SK-N-SH treated with all-trans-retinoic acid at 6 μM for 48 hours (cell line): ENCODE measurements around the gene HOXA7.

Experiments
- BACH2 ChIP-seq: fragments of 250-450 bp; sonication (Bioruptor Pico); IDR thresholded peaks from 2 replicates; pipeline ENCODE4 v1.9.0; 2021; ENCODE audit warnings: mild to moderate bottlenecking, borderline replicate concordance
- CREB5 ChIP-seq: fragments of 250-450 bp; sonication (Bioruptor Pico); IDR thresholded peaks from 2 replicates; pipeline ENCODE4 v1.5.1; 2020; ENCODE audit warnings: low read depth, mild to moderate bottlenecking, moderate library complexity
- POU6F1 ChIP-seq: fragments of 250-450 bp; sonication (Bioruptor Pico); IDR thresholded peaks from 2 replicates; pipeline ENCODE4 v1.8.0; 2021; ENCODE audit warnings: low read depth, mild to moderate bottlenecking, moderate library complexity, borderline replicate concordance
- PPARA ChIP-seq: fragments of 250-450 bp; sonication (Bioruptor Pico); IDR thresholded peaks from 2 replicates; pipeline ENCODE4 v1.5.0; 2020; ENCODE audit warnings: mild to moderate bottlenecking, borderline replicate concordance
- RARB ChIP-seq: fragments of 250-450 bp; sonication (Bioruptor Pico); IDR thresholded peaks from 2 replicates; pipeline ENCODE4 v1.8.0; 2021; ENCODE audit warnings: mild to moderate bottlenecking, moderate library complexity
- ZFP3 ChIP-seq: fragments of 250-450 bp; sonication (Bioruptor Pico); IDR thresholded peaks from 2 replicates; pipeline ENCODE4 v1.5.0; 2020; ENCODE audit warnings: mild to moderate bottlenecking, moderate library complexity

GRCh38 chr7:27201580-27202017, 45.1 kb upstream of the HOXA7 start:
- TF ChIP-seq POU6F1 (CRISPR knock-in tag) (no peak), CREB5 (CRISPR knock-in tag) (no peak), BACH2 (CRISPR knock-in tag) (no peak), PPARA (CRISPR knock-in tag) (no peak), RARB (CRISPR knock-in tag) (no peak), ZFP3 (CRISPR knock-in tag) (no peak)
